ENCODE results near the gene FAM117A. TPM values are rescaled to one million over a fixed set of nuclear protein-coding genes. Genes with fewer than 3 reads are reported as not detected.

FAM117A gene
- total RNA-seq, 1 experiment from 2014 or later: 9.7 TPM

- H3K36me3 ChIP-seq (ENCODE audit: low read depth, low read length): peaks cover 12% of the 10 kb centered on the region
- H3K4me2 ChIP-seq (ENCODE audit: low read length): no peak overlapping the region
- H2AFZ ChIP-seq (ENCODE audit: low read length): no peak overlapping the region
- BruUV-seq (replicated peaks): no TSS peak
- intact Hi-C loops (cut with micrococcal nuclease): no loop called here
- H3K9ac ChIP-seq (ENCODE audit: low read length): no peak overlapping the region
- no peaks in the 10 kb centered on the region for H3K27me3 ChIP-seq (ENCODE audit: low read length)
- H3K9me2 ChIP-seq (replicated peaks; ENCODE audit: low read length): no peaks in the 10 kb centered on the region
- CTCF ChIA-PET: interaction anchor here (0.7 to 2.5 kb wide), 5 partner anchors 114 to 139 kb away, joined by 3 to 13 read pairs (median 4); no protein-coding TSS in a partner anchor
- H3K9me3 ChIP-seq (ENCODE audit: low read length): no peaks in the 10 kb centered on the region
- DNase-seq: no peak
- H3F3A ChIP-seq (ENCODE audit: low read length, unreplicated experiment): no peaks in the 10 kb centered on the region
- no peak for ATAC-seq
- H3K79me2 ChIP-seq (ENCODE audit: low read length): no peaks in the 10 kb centered on the region
- no peaks in the 10 kb centered on the region for H4K20me1 ChIP-seq (ENCODE audit: low read length)
- no peak overlapping the region for H3K27ac ChIP-seq (ENCODE audit: low read length)
- TF ChIP-seq CTCF (conservative IDR thresholded peaks at IDR 0.05; ENCODE audit: low read depth, low read length) (no peak), EZH2 (IDR thresholded peaks at IDR 0.05; ENCODE audit: low read length, unreplicated experiment) (no peak), EZH2phosphoT487 (IDR thresholded peaks at IDR 0.05; ENCODE audit: borderline replicate concordance, low read length) (no peak)
- no peaks in the 10 kb centered on the region for H3K4me1 ChIP-seq (ENCODE audit: insufficient read depth, low read length)
- H3K4me3 ChIP-seq (ENCODE audit: low read length): no peak overlapping the region
- POLR2A ChIA-PET (ENCODE audit: unreplicated experiment): no interaction called here
Observed at GRCh38 chr17:49696233-49696761, 67.6 kb downstream of the FAM117A start.

- H3F3A ChIP-seq (ENCODE audit: low read length, unreplicated experiment): no peaks in the 10 kb centered on the region
- H3K27ac ChIP-seq (ENCODE audit: low read length): no peak overlapping the region
- no peak for ATAC-seq
- DNase-seq: no peak
- no peaks in the 10 kb centered on the region for H3K9me2 ChIP-seq (replicated peaks; ENCODE audit: low read length)
- no peak overlapping the region for H3K9ac ChIP-seq (ENCODE audit: low read length)
- intact Hi-C loops (cut with micrococcal nuclease): loop anchor here (1.0 to 2.0 kb wide), 2 partner anchors 79 to 127 kb away; no protein-coding TSS in a partner anchor
- no peak overlapping the region for H2AFZ ChIP-seq (ENCODE audit: low read length)
- no peaks in the 10 kb centered on the region for H3K4me1 ChIP-seq (ENCODE audit: insufficient read depth, low read length)
- H4K20me1 ChIP-seq (ENCODE audit: low read length): no peaks in the 10 kb centered on the region
- no TSS peak for BruUV-seq (replicated peaks)
- CTCF ChIA-PET: interaction anchor here (0.7 to 2.5 kb wide), 5 partner anchors 113 to 138 kb away, joined by 3 to 13 read pairs (median 4); no protein-coding TSS in a partner anchor
- no peaks in the 10 kb centered on the region for H3K79me2 ChIP-seq (ENCODE audit: low read length)
- no peak overlapping the region for H3K4me3 ChIP-seq (ENCODE audit: low read length)
- no peak overlapping the region for H3K4me2 ChIP-seq (ENCODE audit: low read length)
- H3K27me3 ChIP-seq (ENCODE audit: low read length): no peaks in the 10 kb centered on the region
- POLR2A ChIA-PET (ENCODE audit: unreplicated experiment): no interaction called here
- TF ChIP-seq EZH2 (IDR thresholded peaks at IDR 0.05; ENCODE audit: low read length, unreplicated experiment) (no peak), CTCF (conservative IDR thresholded peaks at IDR 0.05; ENCODE audit: low read depth, low read length) (no peak; the same call in 1 of the 2 replicates)
- no peaks in the 10 kb centered on the region for H3K9me3 ChIP-seq (ENCODE audit: low read length)
- peaks cover 6% of the 10 kb centered on the region for H3K36me3 ChIP-seq (ENCODE audit: low read depth, low read length)
Observed at GRCh38 chr17:49695698-49696232, 68.2 kb downstream of the FAM117A start.

All from PC-3 (cell line).